Measurements from ENCODE around the gene NAA60.

The NAA60 gene

GRCh38 chr16:3511286-3512180 lies 68.1 kb downstream of the NAA60 start:
- DNase-seq (ENCODE audit: low spot score), result no peak

GRCh38 chr16:3513892-3514583 lies 70.6 kb downstream of the NAA60 start:
- no peak for DNase-seq (ENCODE audit: low spot score)

GRCh38 chr16:3514621-3515020 lies 71.1 kb downstream of the NAA60 start:
- no peak for DNase-seq (ENCODE audit: low spot score)

GRCh38 chr16:3515897-3516296 lies 72.4 kb downstream of the NAA60 start:
- no peak for DNase-seq (ENCODE audit: low spot score)

- no peak for DNase-seq (ENCODE audit: low spot score)
These were observed 75.0 kb downstream of the NAA60 start for GRCh38 chr16:3518292-3518985.

- no peak for DNase-seq (ENCODE audit: low spot score)
These were observed 75.5 kb downstream of the NAA60 start for GRCh38 chr16:3518986-3519348.

- no peak for DNase-seq (ENCODE audit: low spot score)
These were observed 76.1 kb downstream of the NAA60 start for GRCh38 chr16:3519581-3519980.

GRCh38 chr16:3520413-3520812 lies 76.9 kb downstream of the NAA60 start:
- DNase-seq (ENCODE audit: low spot score), result no peak

GRCh38 chr16:3520841-3521240 lies 77.4 kb downstream of the NAA60 start:
- DNase-seq (ENCODE audit: low spot score), result no peak

- no peak for DNase-seq (ENCODE audit: low spot score)
These were observed 79.8 kb downstream of the NAA60 start for GRCh38 chr16:3523281-3523680.

- DNase-seq (ENCODE audit: low spot score), result no peak
These were observed 82.5 kb downstream of the NAA60 start for GRCh38 chr16:3525951-3526350.

GRCh38 chr16:3527216-3527829 lies 83.8 kb downstream of the NAA60 start:
- DNase-seq (ENCODE audit: low spot score), result peak; percentile 72

GRCh38 chr16:3528406-3528805 lies 84.9 kb downstream of the NAA60 start:
- no peak for DNase-seq (ENCODE audit: low spot score)

GRCh38 chr16:3529175-3529574 lies 85.7 kb downstream of the NAA60 start:
- no peak for DNase-seq (ENCODE audit: low spot score)

GRCh38 chr16:3530371-3530914 lies 87.0 kb downstream of the NAA60 start:
- DNase-seq (ENCODE audit: low spot score), result peak; percentile 57

- no peak for DNase-seq (ENCODE audit: low spot score)
These were observed 89.3 kb downstream of the NAA60 start for GRCh38 chr16:3532741-3533140.

GRCh38 chr16:3534126-3534525 lies 90.6 kb downstream of the NAA60 start:
- no peak for DNase-seq (ENCODE audit: low spot score)

GRCh38 chr16:3536271-3536731 lies 92.8 kb downstream of the NAA60 start:
- DNase-seq (ENCODE audit: low spot score), result no peak

Data from kidney tubule cell (primary cell).